NT2/D1 (cell line): ENCODE measurements around the gene ZDHHC22.

Source experiments
- YY1 ChIP-seq: IDR thresholded peaks from 2 replicates; pipeline ENCODE4 v1.6.1; 2011; ENCODE audit not compliant: insufficient read length, insufficient read depth
- ZNF274 ChIP-seq: IDR thresholded peaks from 2 replicates; pipeline ENCODE4 v1.6.1; 2011; ENCODE audit warnings: mild to moderate bottlenecking, low read depth, low read length

GRCh38 chr14:77120771-77121743 lies 20.5 kb downstream of the ZDHHC22 start:
- TF ChIP-seq YY1 (no peak), ZNF274 (no peak)
